Upper lobe of left lung (tissue), 4 donors: ENCODE measurements around the gene NDUFA8.

Experiments
- POLR2A ChIP-seq, 4 donors: fragments of 450-650 bp; IDR thresholded peaks; one replicate each; pipeline ENCODE4 v1.5.1; 2016 to 2017; ENCODE audit warnings: antibody characterized with exemption in 4 of 4, mild to moderate bottlenecking in 2 of 4
- POLR2AphosphoS5 ChIP-seq, 2 donors: sonication (generic); formaldehyde crosslinking; IDR thresholded peaks; one replicate each; pipeline ENCODE4 v1.5.1; 2017; ENCODE audit warnings: antibody characterized with exemption in 2 of 2
- TF ChIP-seq, protein P1 (sequence below), 6 experiments: fragments of 450-650 bp in 4 of 6; fragments of 200-600 bp in 2 of 6; sonication (generic) in 2 of 6; IDR thresholded peaks; one replicate each; pipeline ENCODE4 v1.5.1; 2016 to 2019; ENCODE audit warnings: antibody characterized with exemption in 6 of 6

- TF ChIP-seq, protein P1, sequence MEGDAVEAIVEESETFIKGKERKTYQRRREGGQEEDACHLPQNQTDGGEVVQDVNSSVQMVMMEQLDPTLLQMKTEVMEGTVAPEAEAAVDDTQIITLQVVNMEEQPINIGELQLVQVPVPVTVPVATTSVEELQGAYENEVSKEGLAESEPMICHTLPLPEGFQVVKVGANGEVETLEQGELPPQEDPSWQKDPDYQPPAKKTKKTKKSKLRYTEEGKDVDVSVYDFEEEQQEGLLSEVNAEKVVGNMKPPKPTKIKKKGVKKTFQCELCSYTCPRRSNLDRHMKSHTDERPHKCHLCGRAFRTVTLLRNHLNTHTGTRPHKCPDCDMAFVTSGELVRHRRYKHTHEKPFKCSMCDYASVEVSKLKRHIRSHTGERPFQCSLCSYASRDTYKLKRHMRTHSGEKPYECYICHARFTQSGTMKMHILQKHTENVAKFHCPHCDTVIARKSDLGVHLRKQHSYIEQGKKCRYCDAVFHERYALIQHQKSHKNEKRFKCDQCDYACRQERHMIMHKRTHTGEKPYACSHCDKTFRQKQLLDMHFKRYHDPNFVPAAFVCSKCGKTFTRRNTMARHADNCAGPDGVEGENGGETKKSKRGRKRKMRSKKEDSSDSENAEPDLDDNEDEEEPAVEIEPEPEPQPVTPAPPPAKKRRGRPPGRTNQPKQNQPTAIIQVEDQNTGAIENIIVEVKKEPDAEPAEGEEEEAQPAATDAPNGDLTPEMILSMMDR (IDR thresholded peaks at IDR 0.05): no peak
- no peak for TF ChIP-seq POLR2A (IDR thresholded peaks at IDR 0.05)
- no peak for TF ChIP-seq POLR2AphosphoS5 (IDR thresholded peaks at IDR 0.05)
Observed at GRCh38 chr9:122159925-122160246, 307 bp upstream of the NDUFA8 start.
